Suppressor macrophage treated with lipopolysaccharide for 4 hours (primary cell): ENCODE data around the gene SPRED2.

ENCODE experiments used
- DNase-seq: peaks from one replicate; pipeline ENCODE4 v3.0.0-alpha.2; 2020

SPRED2 gene

GRCh38 chr2:65413106-65413505 is 19.3 kb downstream of the SPRED2 start:
- DNase-seq, result no peak

GRCh38 chr2:65411056-65411795 is 21.2 kb downstream of the SPRED2 start:
- DNase-seq, result no peak

- DNase-seq, result no peak
Measured at GRCh38 chr2:65409045-65409444, 23.4 kb downstream of the SPRED2 start.

GRCh38 chr2:65407240-65407639 is 25.2 kb downstream of the SPRED2 start:
- DNase-seq, result no peak

GRCh38 chr2:65404988-65405697 is 27.3 kb downstream of the SPRED2 start:
- DNase-seq, result no peak

- no peak for DNase-seq
Measured at GRCh38 chr2:65403529-65403915, 28.9 kb downstream of the SPRED2 start.

GRCh38 chr2:65402780-65403528 is 29.4 kb downstream of the SPRED2 start:
- peak; percentile 30 for DNase-seq

- DNase-seq, result no peak
Measured at GRCh38 chr2:65402323-65402722, 30.1 kb downstream of the SPRED2 start.

GRCh38 chr2:65397122-65397521 is 35.3 kb downstream of the SPRED2 start:
- DNase-seq, result no peak

- peak; percentile 25 for DNase-seq
Measured at GRCh38 chr2:65396348-65397026, 35.9 kb downstream of the SPRED2 start.

GRCh38 chr2:65395621-65396347 is 36.6 kb downstream of the SPRED2 start:
- DNase-seq, result no peak

- no peak for DNase-seq
Measured at GRCh38 chr2:65393743-65394422, 38.5 kb downstream of the SPRED2 start.

GRCh38 chr2:65393046-65393445 is 39.4 kb downstream of the SPRED2 start:
- DNase-seq, result no peak

GRCh38 chr2:65392609-65393008 is 39.8 kb downstream of the SPRED2 start:
- DNase-seq, result no peak

GRCh38 chr2:65390134-65390533 is 42.3 kb downstream of the SPRED2 start:
- no peak for DNase-seq

GRCh38 chr2:65389476-65389875 is 42.9 kb downstream of the SPRED2 start:
- no peak for DNase-seq

GRCh38 chr2:65388596-65389390 is 43.6 kb downstream of the SPRED2 start:
- no peak for DNase-seq

- no peak for DNase-seq
Measured at GRCh38 chr2:65388051-65388531, 44.3 kb downstream of the SPRED2 start.

- no peak for DNase-seq
Measured at GRCh38 chr2:65386989-65387388, 45.4 kb downstream of the SPRED2 start.

GRCh38 chr2:65386344-65386743 is 46.1 kb downstream of the SPRED2 start:
- peak; percentile 44 for DNase-seq
